BLaER1 (cell line): Measurements from ENCODE around the gene NSL1.

ENCODE experiments used
- H3K27ac ChIP-seq: shearing (Covaris generic); formaldehyde crosslinking; 2 replicates; pipeline ENCODE4 v1.8.1; 2022
- H3K27me3 ChIP-seq: shearing (Covaris generic); formaldehyde crosslinking; 2 replicates; pipeline ENCODE4 v1.8.1; 2022
- H3K36me3 ChIP-seq: shearing (Covaris generic); formaldehyde crosslinking; 2 replicates; pipeline ENCODE4 v1.8.1; 2022
- H3K4me1 ChIP-seq: shearing (Covaris generic); formaldehyde crosslinking; 2 replicates; pipeline ENCODE4 v1.8.1; 2022
- H3K4me2 ChIP-seq: shearing (Covaris generic); formaldehyde crosslinking; 2 replicates; pipeline ENCODE4 v1.8.1; 2022
- H3K4me3 ChIP-seq: shearing (Covaris generic); formaldehyde crosslinking; 2 replicates; pipeline ENCODE4 v1.8.1; 2022
- H3K9ac ChIP-seq: shearing (Covaris generic); formaldehyde crosslinking; 2 replicates; pipeline ENCODE4 v1.8.1; 2022
- H3K9me3 ChIP-seq: shearing (Covaris generic); formaldehyde crosslinking; 2 replicates; pipeline ENCODE4 v1.8.1; 2022
- H4K20me1 ChIP-seq: shearing (Covaris generic); formaldehyde crosslinking; 2 replicates; pipeline ENCODE4 v1.8.1; 2022
- Cebpa-rat ChIP-seq: shearing (Covaris generic); IDR thresholded peaks from 2 replicates; pipeline ENCODE4 v1.8.1; 2022

The NSL1 gene

DNA sequence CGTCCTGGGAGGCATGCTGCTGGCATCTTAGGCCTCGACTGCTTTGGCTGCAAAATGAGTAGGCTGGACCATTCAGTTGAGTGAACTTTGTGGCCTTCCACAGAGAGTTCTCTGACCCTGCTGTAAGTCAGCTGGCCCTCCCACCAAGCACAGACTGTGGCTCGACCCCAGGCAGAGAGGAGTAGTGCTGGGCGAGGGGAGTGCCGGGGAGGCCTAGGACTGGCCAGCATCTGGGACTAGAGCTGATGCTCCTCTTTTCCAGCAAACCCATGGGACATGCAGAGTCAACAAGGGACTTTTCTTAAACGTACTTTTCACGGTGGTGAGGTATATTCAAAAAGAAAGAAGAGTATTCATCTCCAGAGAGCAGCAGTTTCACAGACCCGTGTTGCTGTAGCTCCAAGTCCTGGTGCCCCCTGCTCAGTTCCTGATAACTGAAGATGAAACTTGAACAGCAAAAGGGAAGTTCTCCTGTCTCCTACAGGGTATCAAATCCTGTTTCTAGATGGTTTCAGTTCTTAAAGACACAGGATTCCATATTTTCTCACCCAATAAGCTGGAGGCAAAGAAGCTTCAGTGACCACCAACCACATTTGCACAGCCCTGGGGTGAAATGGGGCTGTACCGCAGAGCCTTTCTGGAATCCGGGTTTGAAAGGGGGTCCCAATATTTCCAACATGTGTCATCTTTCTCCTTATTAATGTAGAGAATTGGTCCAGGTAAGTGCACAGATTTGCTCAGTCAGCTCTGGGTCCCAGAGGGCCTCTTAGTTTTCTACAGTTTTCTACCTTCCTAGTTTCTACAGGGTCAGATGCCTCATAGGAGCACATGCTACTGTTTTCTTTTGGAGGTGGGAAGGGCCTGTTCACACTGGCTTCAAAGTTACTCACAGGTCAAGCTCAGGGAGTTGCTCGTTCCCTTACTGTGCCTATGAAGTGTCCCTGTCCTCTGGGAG lies 112.8 kb downstream of the NSL1 start:
- H3K4me2 ChIP-seq, result no peak overlapping the region
- H3K27me3 ChIP-seq, result no peaks in the 10 kb centered on the region
- H3K27ac ChIP-seq, result no peak overlapping the region
- no peaks in the 10 kb centered on the region for H4K20me1 ChIP-seq
- H3K9ac ChIP-seq, result no peak overlapping the region
- TF ChIP-seq Cebpa-rat, result no peak
- H3K4me3 ChIP-seq, result no peak overlapping the region
- peaks cover 10% of the 10 kb centered on the region for H3K4me1 ChIP-seq
- H3K36me3 ChIP-seq, result no peaks in the 10 kb centered on the region
- H3K9me3 ChIP-seq, result no peaks in the 10 kb centered on the region

DNA sequence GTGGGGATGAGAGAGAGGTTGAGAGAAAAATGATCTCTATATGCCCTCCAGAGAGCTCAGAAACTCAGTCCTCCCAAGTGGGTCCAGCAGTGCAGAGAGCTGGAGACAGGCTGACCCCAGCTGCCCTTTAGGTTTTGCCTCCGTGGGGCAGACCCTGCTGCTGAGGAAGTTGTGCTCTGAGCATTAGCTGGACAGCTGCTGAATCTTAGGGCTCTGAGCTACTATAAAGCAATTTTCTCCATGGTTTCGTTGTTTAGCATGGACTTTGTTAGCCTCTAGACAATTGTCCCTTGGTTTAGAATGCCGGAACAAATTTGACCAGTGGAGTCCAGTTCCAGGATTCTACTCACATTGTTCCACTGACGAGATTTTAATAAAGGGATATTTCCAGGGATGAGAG lies 114.0 kb downstream of the NSL1 start:
- Histone ChIP-seq H3K4me1 (no peaks in the 10 kb centered on the region; the same call in 1 of the 2 replicates), H3K27ac (no peak overlapping the region), H3K4me3 (no peak overlapping the region), H3K9ac (no peak overlapping the region), H3K4me2 (no peak overlapping the region), H4K20me1 (no peaks in the 10 kb centered on the region), H3K27me3 (no peaks in the 10 kb centered on the region), H3K9me3 (no peaks in the 10 kb centered on the region), H3K36me3 (no peaks in the 10 kb centered on the region)
- no peak for TF ChIP-seq Cebpa-rat

DNA sequence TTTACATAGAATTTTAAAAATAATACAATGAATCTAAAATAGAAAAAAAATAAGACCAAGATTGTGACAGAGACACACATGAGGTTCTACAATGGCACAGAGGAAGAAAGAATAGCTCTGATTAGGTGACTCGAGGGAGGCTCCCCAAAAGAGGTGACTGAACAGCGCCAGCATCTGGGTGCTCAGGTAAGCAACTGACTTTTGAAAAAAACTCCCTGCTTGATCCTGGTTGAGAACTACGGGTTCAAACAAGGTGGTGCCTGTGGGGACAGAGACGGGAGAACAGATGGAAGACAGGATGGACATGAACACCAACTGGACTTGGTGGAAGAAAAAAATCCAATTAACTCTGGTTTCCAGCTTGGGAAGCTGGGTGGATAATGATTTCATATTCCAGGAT lies 114.4 kb downstream of the NSL1 start:
- no peaks in the 10 kb centered on the region for H3K9me3 ChIP-seq
- no peak overlapping the region for H3K4me2 ChIP-seq
- no peaks in the 10 kb centered on the region for H3K4me1 ChIP-seq
- H3K4me3 ChIP-seq, result no peak overlapping the region
- no peak overlapping the region for H3K27ac ChIP-seq
- no peaks in the 10 kb centered on the region for H3K27me3 ChIP-seq
- H3K36me3 ChIP-seq, result no peaks in the 10 kb centered on the region
- H4K20me1 ChIP-seq, result no peaks in the 10 kb centered on the region
- H3K9ac ChIP-seq, result no peak overlapping the region
- no peak for TF ChIP-seq Cebpa-rat
